Muscle layer of duodenum (tissue), 2 donors: ENCODE data around the gene TCP10L.

Experiments used
- H3K27ac ChIP-seq: one replicate; pipeline ENCODE4 v1.7.0; 2013; ENCODE audit warnings: mild to moderate bottlenecking, low read length
- H3K27me3 ChIP-seq: one replicate; pipeline ENCODE4 v1.7.0; 2013; ENCODE audit warnings: low read depth, mild to moderate bottlenecking, control low read depth, low read length
- H3K36me3 ChIP-seq, 2 donors: one replicate each; pipeline ENCODE4 v1.7.0; 2013; ENCODE audit warnings: low read length in 2 of 2, control low read depth in 1 of 2, mild to moderate bottlenecking in 1 of 2; ENCODE audit not compliant: insufficient read depth in 2 of 2, control insufficient read depth in 1 of 2
- H3K4me1 ChIP-seq, 2 donors: one replicate each; pipeline ENCODE4 v1.7.0; 2013; ENCODE audit warnings: low read length in 2 of 2, mild to moderate bottlenecking in 2 of 2, control low read depth in 1 of 2, moderate library complexity in 1 of 2; ENCODE audit not compliant: insufficient read depth in 2 of 2, control insufficient read depth in 1 of 2
- H3K4me3 ChIP-seq, 2 donors: one replicate each; pipeline ENCODE4 v1.7.0; 2013; ENCODE audit warnings: low read length in 2 of 2, low read depth in 1 of 2, mild to moderate bottlenecking in 1 of 2
- H3K9me3 ChIP-seq, 2 donors: one replicate each; pipeline ENCODE4 v1.7.0; 2013; ENCODE audit warnings: low read length in 2 of 2, control low read depth in 1 of 2, mild to moderate bottlenecking in 1 of 2; ENCODE audit not compliant: control insufficient read depth in 1 of 2
- donor health status: healthy.

TCP10L gene

DNA sequence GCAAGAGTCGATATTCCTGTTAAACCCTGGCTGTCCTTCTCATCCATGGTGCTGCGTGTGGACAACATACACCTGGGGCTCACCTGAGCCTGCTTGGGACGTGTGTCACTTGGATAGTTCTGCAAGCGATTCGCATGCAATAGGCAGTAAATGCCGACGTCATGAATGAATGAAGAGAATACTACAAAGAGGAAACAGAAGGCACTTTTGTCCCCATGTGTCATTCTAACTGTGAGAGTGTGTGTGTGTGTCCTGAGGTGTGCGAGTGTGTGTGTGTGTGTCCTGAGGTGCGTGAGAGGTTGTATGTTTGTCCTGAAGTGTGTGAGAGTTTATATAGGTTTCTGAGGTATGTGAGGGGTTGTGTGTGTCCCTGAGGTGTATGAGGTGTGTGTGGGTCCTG is 647 bp upstream of the TCP10L start:
- H3K9me3 ChIP-seq = no peaks in the 10 kb centered on the region
- no peaks in the 10 kb centered on the region for H3K36me3 ChIP-seq
- H3K4me3 ChIP-seq = no peak overlapping the region
- H3K27me3 ChIP-seq = no peaks in the 10 kb centered on the region
- no peak overlapping the region for H3K27ac ChIP-seq
- H3K4me1 ChIP-seq = no peaks in the 10 kb centered on the region

DNA sequence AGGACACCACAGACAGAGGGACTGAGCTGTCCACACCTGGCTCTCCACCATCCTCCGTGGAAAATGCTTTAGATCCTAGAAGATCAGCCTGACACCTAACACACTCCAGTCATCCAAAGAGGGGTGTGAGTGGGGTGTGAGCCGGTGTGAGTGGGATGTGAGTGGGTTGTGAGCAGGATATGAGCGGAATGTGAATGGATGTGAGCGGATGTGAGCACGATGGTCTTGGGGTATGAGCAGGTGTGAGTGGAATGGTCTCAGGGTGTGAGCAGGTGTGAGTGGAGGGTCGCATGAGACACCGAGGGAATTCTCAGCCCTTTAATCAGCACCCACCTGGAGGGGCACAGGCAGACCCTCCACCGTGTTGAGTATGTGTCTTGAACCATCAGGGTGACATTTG is 851 bp downstream of the TCP10L start:
- H3K27ac ChIP-seq = no peak overlapping the region
- H3K27me3 ChIP-seq = no peaks in the 10 kb centered on the region
- no peak overlapping the region for H3K4me3 ChIP-seq

DNA sequence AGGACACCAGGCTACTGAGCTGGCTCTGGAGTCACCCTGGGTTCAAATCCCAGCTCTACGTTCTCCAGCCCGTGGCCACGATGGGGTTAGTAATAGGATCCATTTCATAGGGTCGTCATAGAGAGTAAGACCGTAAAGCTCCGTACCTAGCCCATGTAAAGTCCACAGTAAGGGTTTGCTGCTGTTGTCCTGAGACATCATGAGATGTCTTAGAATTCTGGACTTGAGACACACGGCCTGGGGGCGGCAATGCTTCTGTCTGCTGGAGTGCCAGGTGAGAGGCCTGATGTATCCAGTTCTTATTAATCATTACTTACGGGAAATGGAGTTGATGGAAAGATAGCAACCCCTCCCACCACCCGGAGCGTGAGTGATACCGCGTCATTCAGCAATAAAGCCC is 3.6 kb downstream of the TCP10L start:
- no peaks in the 10 kb centered on the region for H3K27me3 ChIP-seq
- H3K4me1 ChIP-seq = no peaks in the 10 kb centered on the region
- no peak overlapping the region for H3K27ac ChIP-seq
- H3K36me3 ChIP-seq = no peaks in the 10 kb centered on the region
- H3K9me3 ChIP-seq = no peaks in the 10 kb centered on the region
- H3K4me3 ChIP-seq = no peak overlapping the region

More for the DNA sequence above, 851 bp downstream of the TCP10L start:
- no peaks in the 10 kb centered on the region for H3K36me3 ChIP-seq
- H3K4me1 ChIP-seq = no peaks in the 10 kb centered on the region
- no peaks in the 10 kb centered on the region for H3K9me3 ChIP-seq

DNA sequence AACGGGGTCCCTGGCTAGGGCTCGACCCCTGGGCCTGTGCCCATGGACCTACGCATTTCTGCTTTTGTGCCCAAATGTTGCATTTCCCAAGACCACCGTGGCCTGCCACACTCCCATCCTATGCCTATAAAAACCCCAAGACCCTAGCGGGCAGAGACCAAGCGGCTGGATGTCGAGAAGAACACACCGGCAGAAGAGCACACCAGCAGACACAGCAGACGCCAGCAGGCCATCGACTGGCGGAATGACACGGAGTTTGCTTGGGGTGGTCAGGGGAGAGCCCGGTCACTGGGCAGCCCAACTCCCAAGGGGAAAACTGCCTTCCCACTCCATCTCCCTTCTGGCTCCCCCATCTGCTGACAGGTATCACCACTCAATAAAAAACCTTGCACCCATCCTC is 4.4 kb downstream of the TCP10L start:
- no peaks in the 10 kb centered on the region for H3K27me3 ChIP-seq
- H3K4me3 ChIP-seq = no peak overlapping the region
- no peak overlapping the region for H3K27ac ChIP-seq
- H3K36me3 ChIP-seq = no peaks in the 10 kb centered on the region
- no peaks in the 10 kb centered on the region for H3K4me1 ChIP-seq
- H3K9me3 ChIP-seq = no peaks in the 10 kb centered on the region

DNA sequence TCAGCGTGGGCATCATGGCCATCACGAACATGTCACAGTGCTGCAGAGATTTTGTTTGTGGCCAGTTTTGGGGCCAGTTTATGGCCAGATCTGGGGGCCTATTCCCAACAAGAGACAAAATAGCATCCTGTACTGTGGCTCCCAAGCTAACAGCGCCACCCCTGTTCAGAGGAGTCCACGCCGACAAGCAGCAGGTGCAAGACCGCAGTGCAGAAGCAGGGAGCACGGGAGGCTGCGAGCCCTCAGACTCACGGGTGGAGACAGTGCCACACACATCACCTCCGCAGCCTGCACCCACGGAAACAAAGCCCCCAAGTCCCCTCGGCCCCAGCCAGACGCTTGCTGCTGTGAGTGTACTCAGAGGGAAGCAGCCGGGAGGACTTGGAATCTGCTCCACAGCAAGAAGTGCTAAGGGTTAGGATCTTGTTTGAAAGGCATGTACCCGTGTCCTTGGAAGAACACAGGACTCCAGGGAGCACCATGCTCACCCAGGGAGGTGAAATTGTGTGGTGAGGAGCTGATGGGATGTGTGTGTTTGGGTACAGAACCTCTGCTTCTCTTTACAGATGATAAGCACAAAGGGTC is 7.1 kb downstream of the TCP10L start:
- Histone ChIP-seq H3K9me3 (no peaks in the 10 kb centered on the region), H3K27ac (no peak overlapping the region)

DNA sequence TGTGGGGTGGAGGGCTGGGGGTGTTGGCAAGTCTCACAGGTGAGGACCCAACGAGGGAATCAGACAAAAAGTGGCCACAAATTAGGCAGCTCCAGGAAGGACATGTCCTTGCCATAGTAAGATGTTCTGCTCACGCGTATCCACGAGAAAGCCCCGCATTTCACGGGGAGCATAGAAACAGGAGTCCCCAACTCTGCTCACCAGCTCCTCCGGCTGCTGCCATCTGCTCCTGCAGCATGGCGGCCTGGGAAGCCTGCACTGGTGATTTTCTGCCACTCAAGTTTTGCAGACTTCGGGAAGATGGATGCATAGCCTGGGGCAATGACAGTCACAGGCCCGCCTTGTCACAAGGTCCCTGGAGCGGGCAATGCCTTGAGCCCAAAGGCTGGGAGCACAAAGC is 9.3 kb downstream of the TCP10L start:
- Histone ChIP-seq H3K27me3 (no peaks in the 10 kb centered on the region), H3K27ac (no peak overlapping the region), H3K36me3 (no peaks in the 10 kb centered on the region), H3K4me3 (no peak overlapping the region), H3K9me3 (no peaks in the 10 kb centered on the region), H3K4me1 (no peaks in the 10 kb centered on the region)

More for the DNA sequence above, 7.1 kb downstream of the TCP10L start:
- Histone ChIP-seq H3K36me3 (no peaks in the 10 kb centered on the region), H3K4me1 (no peaks in the 10 kb centered on the region), H3K4me3 (no peak overlapping the region), H3K27me3 (no peaks in the 10 kb centered on the region)

DNA sequence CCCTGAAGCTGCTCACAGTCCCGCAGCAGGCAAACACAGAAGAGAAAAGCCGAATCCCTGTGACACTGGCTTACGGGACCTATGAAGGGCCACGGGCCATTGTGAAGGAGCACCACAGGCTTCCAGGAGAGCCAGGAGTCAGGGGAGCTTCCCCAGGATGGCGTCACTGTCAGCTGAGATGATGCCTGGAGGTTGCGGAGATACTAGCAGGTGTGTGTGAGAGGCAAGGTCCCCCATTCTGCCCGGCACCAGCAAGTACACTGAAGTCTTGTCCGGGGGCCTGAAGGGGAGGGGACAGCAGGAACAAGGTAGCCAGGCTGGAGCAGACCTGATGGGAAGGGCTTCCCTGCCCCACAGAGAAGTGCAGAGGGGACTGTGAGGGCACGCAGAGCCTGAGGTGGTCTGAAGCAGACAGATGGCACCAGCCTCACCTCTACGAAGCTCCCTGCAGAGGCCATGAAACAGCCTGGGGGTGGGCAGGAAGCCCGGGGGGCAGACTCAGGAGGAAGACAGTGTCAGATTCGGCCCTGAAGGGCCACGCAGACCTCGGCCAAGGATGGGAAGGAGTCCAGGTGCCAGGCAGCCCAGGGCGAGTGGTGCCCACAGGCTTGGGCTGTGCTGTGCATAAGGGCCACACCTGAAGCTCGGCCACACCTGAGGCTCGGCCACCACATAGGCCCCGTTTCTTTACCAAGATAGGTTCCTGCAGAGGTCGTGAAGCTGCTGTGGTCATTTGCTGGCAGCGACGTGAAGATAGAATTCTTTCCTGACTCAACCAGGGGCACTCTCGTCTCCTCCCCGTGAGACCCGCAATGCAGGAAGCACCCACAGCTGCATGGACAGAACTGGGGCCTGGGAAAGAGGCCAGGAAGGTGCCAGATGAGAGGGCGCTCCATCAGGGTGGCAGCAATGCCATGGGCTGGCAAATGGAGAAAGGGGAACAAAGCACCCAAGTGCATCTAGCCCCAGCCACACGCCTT is 10.1 kb downstream of the TCP10L start:
- Histone ChIP-seq H3K36me3 (no peaks in the 10 kb centered on the region), H3K27ac (no peak overlapping the region), H3K27me3 (no peaks in the 10 kb centered on the region), H3K4me3 (no peak overlapping the region), H3K4me1 (no peaks in the 10 kb centered on the region), H3K9me3 (no peaks in the 10 kb centered on the region)

DNA sequence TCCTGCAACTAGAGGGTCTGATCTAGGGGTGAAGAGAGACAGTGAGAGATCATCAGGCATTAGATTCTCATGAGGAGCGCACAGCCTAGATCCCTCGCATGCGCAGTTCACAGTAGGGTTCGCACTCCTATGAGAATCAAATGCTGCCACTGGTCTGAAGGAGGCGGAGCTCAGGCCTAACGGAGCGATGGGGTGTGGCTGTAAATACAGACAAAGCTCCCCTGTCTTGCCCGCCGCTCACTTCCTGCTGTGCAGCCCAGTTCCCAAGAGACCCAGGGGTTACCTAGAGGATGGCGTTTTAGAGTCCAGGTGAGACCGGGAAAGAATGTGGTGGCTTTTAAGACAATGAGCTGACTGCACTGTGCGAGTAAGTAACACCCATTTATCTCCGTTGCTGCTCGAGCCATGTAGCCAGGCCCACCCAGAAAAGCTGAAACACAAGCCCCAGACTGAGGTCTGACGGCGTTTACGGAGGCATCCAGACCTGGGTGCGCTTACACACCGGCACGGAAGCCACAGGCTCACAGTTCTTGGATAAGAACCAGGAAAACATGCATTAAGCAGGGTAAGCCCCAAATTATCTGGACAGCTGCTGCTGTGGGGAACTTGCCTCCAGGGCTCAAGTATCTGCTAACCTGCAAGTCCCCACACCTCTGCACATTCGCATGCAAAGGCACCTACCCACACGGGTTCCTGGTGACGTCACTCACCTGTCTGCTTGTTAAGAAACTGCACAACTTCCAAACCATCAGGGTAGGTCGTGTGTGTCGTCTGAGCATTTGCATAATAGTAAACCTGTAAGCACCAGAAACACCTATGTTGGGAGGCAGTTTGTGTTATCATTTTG is 12.5 kb downstream of the TCP10L start:
- H3K9me3 ChIP-seq = no peaks in the 10 kb centered on the region
- H3K27me3 ChIP-seq = no peaks in the 10 kb centered on the region
- no peak overlapping the region for H3K27ac ChIP-seq
- H3K4me3 ChIP-seq = no peak overlapping the region
- no peaks in the 10 kb centered on the region for H3K36me3 ChIP-seq
- peaks cover 0 to 4% of the 10 kb centered on the region in 2 donors for H3K4me1 ChIP-seq

DNA sequence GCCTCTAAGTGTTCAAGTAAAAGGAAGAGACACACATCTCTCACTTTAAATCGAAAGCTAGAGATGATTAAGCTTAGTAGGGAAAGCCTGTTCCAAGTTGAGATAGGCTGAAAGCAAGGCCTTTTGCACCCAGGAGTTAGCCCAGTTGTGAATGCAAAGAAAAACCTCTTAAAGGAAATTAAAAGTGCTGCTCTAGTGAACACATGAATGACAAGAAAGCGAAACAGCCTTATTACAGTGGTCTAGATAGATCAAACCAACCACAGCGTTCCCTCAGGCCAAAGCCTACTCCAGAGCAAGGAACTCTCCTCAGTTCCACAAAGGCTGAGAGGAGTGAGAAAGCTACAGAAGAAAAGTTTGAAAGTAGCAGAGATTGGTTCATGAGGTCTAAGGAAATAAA is 14.9 kb downstream of the TCP10L start:
- Histone ChIP-seq H3K36me3 (no peaks in the 10 kb centered on the region), H3K9me3 (no peaks in the 10 kb centered on the region), H3K27me3 (no peaks in the 10 kb centered on the region), H3K27ac (no peak overlapping the region), H3K4me1 (peaks cover 0 to 4% of the 10 kb centered on the region in 2 donors), H3K4me3 (no peak overlapping the region)

DNA sequence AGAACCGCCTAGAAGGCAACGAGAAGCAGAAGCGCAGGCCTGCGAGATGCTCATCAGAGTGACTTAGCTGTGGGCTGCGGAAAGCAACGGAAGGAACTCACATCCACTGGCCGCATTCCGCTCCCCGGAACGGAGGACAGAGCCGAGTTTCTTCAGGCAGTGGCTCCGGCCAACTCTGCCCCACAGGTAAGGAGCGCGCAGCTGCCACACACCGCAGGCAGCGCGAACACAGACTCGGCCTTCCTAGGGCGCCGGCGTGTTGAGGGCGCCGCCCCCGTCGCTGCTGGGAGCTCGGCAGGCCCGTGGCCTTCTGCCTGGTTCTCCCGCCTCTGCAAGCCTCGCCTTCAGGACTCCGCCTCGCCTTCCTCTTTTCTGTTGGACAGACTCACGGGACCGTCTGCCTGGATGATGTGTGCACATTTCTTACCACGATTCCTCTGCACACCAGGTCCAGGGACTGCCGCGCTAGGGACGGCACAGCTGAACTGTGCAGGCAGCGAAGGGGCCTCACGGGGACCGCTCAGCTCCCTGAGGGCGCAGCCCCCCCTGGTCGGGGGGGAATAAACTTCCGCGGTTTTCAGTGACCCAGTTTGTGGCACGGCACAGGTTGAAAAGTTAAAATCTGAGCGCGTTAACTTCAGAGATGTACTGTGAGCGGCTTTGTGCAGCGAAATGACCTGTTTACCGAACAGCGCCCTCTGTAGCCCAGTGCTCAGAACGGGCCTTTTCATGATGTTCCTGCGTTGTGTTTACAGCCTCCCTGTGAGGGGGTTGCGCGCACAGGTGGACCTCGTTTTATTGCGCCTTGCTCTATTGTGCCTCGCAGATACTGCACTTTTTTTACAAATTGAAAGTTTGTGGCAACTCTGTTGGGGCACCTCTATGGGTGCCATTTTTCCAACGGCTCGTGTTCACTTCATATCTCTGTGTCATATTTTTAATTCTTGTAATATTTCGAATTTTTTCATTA is 15.8 kb downstream of the TCP10L start:
- peak overlapping the region; percentile 72 to 86 for H3K4me3 ChIP-seq
- H3K27me3 ChIP-seq = no peaks in the 10 kb centered on the region
- H3K36me3 ChIP-seq = no peaks in the 10 kb centered on the region
- H3K4me1 ChIP-seq = peaks cover 0 to 4% of the 10 kb centered on the region in 2 donors
- peaks cover 0 to 6% of the 10 kb centered on the region in 2 donors for H3K9me3 ChIP-seq
- peak overlapping the region; percentile 51 for H3K27ac ChIP-seq
